Measurements from ENCODE around the gene UHRF1. TPM values are rescaled to one million over a fixed set of nuclear protein-coding genes. Genes with fewer than 3 reads are reported as not detected.

Gene UHRF1
- total RNA-seq, 4 donors from 2014 or later: 1.7 to 7.2 (median 3.0) TPM

GRCh38 chr19:4867534-4868285 lies 41.6 kb upstream of the UHRF1 start, which contains the start of gene PLIN3:
TSS of gene PLIN3 (minus strand) at chr19:4867667. CDS start at chr19:4861394, 6,273 bp downstream.
- Histone ChIP-seq H3K4me1 (peaks cover 0 to 19% (median 12%) of the 10 kb centered on the region in 4 donors), H3K36me3 (peaks cover 0 to 6% (median 0%) of the 10 kb centered on the region in 3 donors), H3K27me3 (no peaks in the 10 kb centered on the region), H3K27ac (peak within 1 kb of the TSS; percentile 79 to 95 (median 92)), H3K9me3 (no peaks in the 10 kb centered on the region), H3K4me3 (peak within 1 kb of the TSS; percentile 67 to 92 (median 76))
- WGBS, 2 donors: 10 to 13% methylated on average over 27 to 28 of the region's 46 CpGs
- TF ChIP-seq, protein P1, sequence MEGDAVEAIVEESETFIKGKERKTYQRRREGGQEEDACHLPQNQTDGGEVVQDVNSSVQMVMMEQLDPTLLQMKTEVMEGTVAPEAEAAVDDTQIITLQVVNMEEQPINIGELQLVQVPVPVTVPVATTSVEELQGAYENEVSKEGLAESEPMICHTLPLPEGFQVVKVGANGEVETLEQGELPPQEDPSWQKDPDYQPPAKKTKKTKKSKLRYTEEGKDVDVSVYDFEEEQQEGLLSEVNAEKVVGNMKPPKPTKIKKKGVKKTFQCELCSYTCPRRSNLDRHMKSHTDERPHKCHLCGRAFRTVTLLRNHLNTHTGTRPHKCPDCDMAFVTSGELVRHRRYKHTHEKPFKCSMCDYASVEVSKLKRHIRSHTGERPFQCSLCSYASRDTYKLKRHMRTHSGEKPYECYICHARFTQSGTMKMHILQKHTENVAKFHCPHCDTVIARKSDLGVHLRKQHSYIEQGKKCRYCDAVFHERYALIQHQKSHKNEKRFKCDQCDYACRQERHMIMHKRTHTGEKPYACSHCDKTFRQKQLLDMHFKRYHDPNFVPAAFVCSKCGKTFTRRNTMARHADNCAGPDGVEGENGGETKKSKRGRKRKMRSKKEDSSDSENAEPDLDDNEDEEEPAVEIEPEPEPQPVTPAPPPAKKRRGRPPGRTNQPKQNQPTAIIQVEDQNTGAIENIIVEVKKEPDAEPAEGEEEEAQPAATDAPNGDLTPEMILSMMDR (IDR thresholded peaks at IDR 0.05): peak in 1 of 5 experiments; percentile 18
- peak; percentile 46 to 71 for TF ChIP-seq EP300 (IDR thresholded peaks at IDR 0.05)
- TF ChIP-seq POLR2A (IDR thresholded peaks at IDR 0.05): peak in 1 of 2 donors; percentile 57
- peak; percentile 97 to 98 for DNase-seq (ENCODE audit: low spot score in 2 of 2)

DNA sequence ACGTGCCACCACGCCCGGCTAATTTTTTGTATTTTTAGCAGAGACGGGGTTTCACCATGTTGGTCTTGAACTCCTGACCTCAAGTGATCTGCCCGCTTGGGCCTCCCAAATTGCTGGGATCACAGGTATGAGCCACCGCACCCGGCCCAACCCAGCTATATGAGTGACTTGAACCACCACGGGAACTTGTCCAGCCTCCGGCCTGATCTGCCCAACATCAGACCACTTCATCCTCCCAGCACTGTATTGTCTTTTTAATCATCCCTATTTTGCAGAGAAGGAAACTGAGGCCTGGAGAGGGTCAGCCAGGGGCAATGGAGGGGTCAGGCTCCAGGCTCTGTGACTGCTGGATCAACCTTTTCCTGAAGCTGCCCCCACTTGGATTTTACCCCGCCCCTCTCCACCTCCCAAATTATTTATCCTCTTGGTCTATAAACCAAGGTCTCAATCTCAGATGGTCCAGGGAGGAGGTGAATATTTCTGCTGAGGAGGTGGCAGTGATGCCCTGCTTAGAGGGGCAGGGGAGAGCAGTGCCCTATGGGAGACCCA lies 40.9 kb upstream of the UHRF1 start:
- 69 to 76% methylated on average over 8 to 10 of the region's 10 CpGs for WGBS, 2 donors
- no peaks in the 10 kb centered on the region for H3K27me3 ChIP-seq
- H3K36me3 ChIP-seq: peaks cover 0 to 6% (median 0%) of the 10 kb centered on the region in 3 donors
- TF ChIP-seq, protein P1 (IDR thresholded peaks at IDR 0.05): no peak
- TF ChIP-seq POLR2A (IDR thresholded peaks at IDR 0.05) (no peak), EP300 (IDR thresholded peaks at IDR 0.05) (no peak)
- H3K27ac ChIP-seq: peak overlapping the region in 2 of 4 donors; percentile 93 to 95
- H3K4me1 ChIP-seq: peaks cover 0 to 19% (median 12%) of the 10 kb centered on the region in 4 donors
- peak overlapping the region; percentile 67 to 92 (median 76) for H3K4me3 ChIP-seq
- DNase-seq (ENCODE audit: low spot score in 2 of 2): no peak
- no peaks in the 10 kb centered on the region for H3K9me3 ChIP-seq

GRCh38 chr19:4870025-4870700 lies 39.1 kb upstream of the UHRF1 start:
- 68 to 70% methylated on average over 8 to 10 of the region's 10 CpGs for WGBS, 2 donors
- no peak for DNase-seq (ENCODE audit: low spot score in 2 of 2)

DNA sequence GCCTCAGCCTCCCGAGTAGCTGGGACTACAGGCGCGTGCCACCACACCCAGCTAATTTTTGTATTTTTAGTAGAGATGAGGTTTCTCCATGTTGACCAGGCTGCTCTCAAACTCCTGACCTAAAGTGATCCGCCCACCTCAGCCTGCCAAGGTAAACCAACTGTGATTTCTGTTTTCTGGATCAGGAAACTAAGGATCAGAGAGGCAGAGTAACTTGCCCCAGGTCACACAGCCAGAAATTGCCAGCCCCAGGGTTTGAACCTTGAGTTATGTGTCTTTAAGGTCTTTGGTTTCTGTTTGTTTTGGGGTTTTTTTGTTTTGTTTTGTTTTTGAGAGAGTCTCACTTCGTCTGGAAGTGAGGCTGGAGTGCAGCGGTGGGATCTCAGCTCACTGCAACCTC lies 37.6 kb upstream of the UHRF1 start:
- TF ChIP-seq, protein P1 (IDR thresholded peaks at IDR 0.05): no peak
- TF ChIP-seq EP300 (IDR thresholded peaks at IDR 0.05) (no peak), POLR2A (IDR thresholded peaks at IDR 0.05) (no peak)
- WGBS, 2 donors: 68 to 83% methylated on average over 6 of the region's 6 CpGs
- no peaks in the 10 kb centered on the region for H3K9me3 ChIP-seq
- no peaks in the 10 kb centered on the region for H3K27me3 ChIP-seq
- H3K4me3 ChIP-seq: no peak overlapping the region
- peaks cover 0 to 11% (median 4%) of the 10 kb centered on the region in 4 donors for H3K4me1 ChIP-seq
- H3K27ac ChIP-seq: no peak overlapping the region
- no peak for DNase-seq (ENCODE audit: low spot score in 2 of 2)
- no peaks in the 10 kb centered on the region for H3K36me3 ChIP-seq

More at GRCh38 chr19:4870025-4870700, 39.1 kb upstream of the UHRF1 start:
- H3K36me3 ChIP-seq: no peaks in the 10 kb centered on the region
- H3K4me1 ChIP-seq: peaks cover 0 to 19% (median 12%) of the 10 kb centered on the region in 4 donors
- TF ChIP-seq, protein P1 (IDR thresholded peaks at IDR 0.05): no peak
- TF ChIP-seq POLR2A (IDR thresholded peaks at IDR 0.05) (no peak), EP300 (IDR thresholded peaks at IDR 0.05) (no peak)
- H3K9me3 ChIP-seq: no peaks in the 10 kb centered on the region
- H3K27ac ChIP-seq: peak overlapping the region in 2 of 4 donors; percentile 93 to 95
- H3K4me3 ChIP-seq: no peak overlapping the region
- no peaks in the 10 kb centered on the region for H3K27me3 ChIP-seq
